ENCODE measurements around the gene BCAS3.

DNA sequence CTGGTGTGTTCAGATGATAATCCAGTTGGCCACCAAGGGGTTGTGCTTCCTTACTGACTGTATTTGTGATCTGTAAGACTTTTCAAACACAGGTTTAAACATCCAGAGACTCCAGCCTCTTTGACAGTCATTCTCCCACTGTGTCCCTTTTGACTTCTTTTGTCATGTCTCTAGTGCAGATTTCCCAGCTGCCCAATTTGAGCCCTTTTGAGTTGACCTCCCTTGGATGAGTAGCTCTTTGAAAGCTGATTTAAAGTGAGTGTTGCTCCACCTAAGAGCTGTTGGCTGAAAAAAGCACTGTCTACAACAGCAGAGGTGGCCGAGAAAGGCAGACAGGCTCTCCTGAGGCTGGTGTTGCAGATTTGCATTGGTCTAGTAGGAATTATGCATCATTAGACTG, 533.6 kb downstream of the BCAS3 start:
- TF ChIP-seq, protein P1, sequence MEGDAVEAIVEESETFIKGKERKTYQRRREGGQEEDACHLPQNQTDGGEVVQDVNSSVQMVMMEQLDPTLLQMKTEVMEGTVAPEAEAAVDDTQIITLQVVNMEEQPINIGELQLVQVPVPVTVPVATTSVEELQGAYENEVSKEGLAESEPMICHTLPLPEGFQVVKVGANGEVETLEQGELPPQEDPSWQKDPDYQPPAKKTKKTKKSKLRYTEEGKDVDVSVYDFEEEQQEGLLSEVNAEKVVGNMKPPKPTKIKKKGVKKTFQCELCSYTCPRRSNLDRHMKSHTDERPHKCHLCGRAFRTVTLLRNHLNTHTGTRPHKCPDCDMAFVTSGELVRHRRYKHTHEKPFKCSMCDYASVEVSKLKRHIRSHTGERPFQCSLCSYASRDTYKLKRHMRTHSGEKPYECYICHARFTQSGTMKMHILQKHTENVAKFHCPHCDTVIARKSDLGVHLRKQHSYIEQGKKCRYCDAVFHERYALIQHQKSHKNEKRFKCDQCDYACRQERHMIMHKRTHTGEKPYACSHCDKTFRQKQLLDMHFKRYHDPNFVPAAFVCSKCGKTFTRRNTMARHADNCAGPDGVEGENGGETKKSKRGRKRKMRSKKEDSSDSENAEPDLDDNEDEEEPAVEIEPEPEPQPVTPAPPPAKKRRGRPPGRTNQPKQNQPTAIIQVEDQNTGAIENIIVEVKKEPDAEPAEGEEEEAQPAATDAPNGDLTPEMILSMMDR (IDR thresholded peaks at IDR 0.05; ENCODE audit: low read depth, low read length), result no peak
- TF ChIP-seq EZH2phosphoT487 (IDR thresholded peaks at IDR 0.05; ENCODE audit: low read depth), result no peak

All from OCI-LY3 (cell line).